ENCODE results near the gene ZNF516.

The ZNF516 gene

DNA sequence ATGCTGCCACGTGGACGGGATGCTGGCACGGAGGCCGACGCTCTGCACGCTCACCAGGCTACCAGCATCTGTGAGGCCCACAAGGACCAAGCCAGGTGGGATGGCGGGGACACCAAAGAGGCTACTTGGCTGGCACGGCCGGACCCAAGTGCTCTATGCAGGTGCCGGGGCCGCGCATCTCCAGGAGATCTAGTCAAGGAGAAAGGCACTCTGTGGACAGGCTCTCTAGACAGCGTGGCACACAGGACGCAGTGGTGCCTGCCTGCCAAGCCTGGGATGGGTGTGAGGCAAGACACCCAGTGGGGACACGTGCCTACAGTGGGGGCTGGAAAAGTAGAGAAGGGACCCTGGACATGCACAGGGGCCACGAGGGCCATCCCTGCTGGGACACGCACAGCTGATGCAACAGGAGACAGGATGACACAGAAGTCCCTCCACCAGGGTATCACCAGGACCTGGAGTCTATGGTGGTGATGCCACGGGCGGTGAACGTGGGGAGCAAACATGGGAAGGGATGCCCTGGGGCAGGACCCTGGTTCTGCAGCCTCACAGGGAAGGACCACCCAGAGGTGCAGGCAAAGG lies 28.5 kb downstream of the ZNF516 start:
- no peak for DNase-seq

- DNase-seq, result peak; percentile 30
Observed at GRCh38 chr18:76465630-76466409, 29.2 kb downstream of the ZNF516 start.

DNA sequence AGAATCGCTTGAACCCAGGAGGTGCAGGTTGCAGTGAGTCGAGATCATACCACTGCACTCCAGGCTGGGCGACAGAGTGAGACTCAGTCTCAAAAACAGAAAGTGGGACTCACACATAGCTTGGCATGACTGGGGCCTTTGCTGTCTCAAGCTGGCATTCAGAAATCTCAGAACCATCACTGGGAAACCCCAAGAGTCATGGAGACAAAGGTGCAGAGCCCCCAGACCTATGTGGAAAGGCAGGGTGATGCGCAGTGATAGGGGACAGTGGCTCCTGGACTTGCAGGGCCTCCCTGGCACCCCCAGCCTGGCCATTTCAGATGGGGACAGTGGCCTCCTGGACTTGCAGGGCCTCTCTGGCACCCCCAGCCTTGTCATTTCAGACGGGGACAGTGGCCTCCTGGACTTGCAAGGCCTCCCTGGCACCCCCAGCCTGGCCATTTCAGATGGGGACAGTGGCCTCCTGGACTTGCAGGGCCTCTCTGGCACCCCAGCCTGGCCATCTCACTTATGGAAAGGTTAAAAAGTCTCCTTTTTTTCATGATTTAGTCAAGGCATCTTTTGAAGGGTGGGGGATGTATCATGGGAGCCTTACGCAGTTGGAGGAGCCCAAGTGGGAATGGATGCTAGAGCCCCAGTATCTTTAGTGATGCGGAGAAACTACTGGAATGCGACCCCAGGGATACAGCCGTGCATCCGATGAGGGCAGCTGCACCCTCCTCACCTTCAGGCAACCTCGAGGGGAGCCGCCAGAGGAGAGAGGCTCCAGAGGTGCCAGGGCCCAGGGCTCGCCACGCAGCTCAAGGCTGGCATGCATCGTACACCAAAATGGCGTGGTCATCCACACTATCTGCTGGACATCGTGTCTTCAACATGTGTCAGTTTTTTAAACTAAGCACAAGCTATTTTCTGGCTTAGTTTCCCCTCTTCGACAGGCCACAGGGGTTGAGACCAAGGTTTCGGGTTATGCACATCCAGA lies 30.5 kb downstream of the ZNF516 start:
- no peak for DNase-seq

- DNase-seq, result no peak
Observed at GRCh38 chr18:76463872-76464271, 31.2 kb downstream of the ZNF516 start.

- no peak for DNase-seq
Observed at GRCh38 chr18:76463358-76463757, 31.7 kb downstream of the ZNF516 start.

- no peak for DNase-seq
Observed at GRCh38 chr18:76462326-76462694, 32.7 kb downstream of the ZNF516 start.

GRCh38 chr18:76461692-76462325 lies 33.2 kb downstream of the ZNF516 start:
- no peak for DNase-seq

DNA sequence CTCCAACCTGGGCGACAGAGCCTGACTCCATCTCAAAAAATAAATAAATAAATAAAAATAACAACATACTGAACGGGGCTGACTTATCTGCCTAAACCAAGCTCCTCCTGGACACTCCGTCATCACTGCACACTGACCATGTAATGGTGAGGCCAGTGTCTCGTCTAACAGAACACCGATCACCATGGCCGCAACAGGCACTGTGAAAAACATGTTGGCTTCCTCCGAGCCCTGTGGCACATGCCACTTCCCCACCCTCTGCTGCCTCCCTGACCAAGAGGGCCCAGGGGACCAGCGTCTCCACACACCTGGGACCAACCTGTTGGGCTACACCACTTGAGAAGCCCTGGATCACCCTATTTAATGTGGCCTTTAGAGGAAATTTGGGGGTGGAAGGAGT lies 33.9 kb downstream of the ZNF516 start:
- DNase-seq, result no peak

- DNase-seq, result no peak
Observed at GRCh38 chr18:76460482-76460881, 34.6 kb downstream of the ZNF516 start.

- no peak for DNase-seq
Observed at GRCh38 chr18:76459687-76460350, 35.2 kb downstream of the ZNF516 start.

DNA sequence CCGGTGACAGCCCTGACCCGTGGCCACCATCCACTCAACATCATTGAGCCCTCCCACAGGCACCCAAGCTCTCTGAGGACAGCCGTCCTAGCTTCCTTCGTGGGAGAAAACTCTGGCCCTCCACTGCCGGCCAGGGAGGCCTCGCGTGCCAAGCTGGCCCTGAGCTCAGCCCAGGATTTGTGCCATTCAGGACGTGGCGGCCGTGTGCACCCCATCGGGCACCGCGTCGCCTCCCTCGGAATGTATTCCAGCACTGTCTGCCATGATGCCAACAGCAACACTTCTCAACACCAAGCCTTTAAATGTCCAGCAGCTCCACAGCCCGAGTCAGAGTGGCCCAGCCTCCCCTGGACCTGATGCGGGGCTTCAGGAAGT lies 35.7 kb downstream of the ZNF516 start:
- DNase-seq, result no peak

DNA sequence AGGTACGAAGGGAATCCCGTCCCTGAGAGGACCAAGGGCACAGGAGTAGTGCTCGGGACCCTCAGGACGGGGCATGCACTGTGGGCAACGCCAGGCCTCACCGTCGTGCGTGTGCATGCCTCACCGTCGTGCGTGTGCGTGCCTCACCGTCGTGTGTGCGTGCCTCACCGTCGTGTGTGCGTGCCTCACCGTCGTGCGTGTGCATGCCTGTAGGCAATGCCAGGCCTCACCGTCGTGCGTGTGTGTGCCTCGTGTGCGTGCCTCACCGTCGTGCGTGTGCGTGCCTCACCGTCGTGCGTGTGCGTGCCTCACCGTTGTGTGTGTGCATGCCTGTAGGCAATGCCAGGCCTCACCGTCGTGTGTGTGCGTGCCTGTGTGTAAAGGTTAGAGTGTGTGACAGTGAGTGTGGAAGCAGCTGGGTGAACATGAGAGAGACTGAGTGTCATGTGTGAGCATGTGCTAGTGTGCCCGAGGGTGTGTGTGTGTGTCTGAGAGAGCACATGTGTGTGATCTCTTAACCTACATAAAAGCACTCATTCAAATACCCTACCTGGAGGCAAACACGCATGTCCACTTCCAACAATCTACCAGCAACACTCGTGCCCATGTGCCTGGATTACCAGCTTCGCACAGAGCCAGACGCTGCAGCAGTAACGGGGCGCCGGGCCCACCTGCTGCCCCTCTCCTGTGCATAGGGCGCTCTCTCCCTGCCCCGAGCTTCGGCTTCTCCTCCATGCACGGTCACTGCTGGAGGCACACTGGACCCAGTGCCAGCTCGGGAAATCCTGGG lies 36.3 kb downstream of the ZNF516 start:
- DNase-seq, result no peak

DNA sequence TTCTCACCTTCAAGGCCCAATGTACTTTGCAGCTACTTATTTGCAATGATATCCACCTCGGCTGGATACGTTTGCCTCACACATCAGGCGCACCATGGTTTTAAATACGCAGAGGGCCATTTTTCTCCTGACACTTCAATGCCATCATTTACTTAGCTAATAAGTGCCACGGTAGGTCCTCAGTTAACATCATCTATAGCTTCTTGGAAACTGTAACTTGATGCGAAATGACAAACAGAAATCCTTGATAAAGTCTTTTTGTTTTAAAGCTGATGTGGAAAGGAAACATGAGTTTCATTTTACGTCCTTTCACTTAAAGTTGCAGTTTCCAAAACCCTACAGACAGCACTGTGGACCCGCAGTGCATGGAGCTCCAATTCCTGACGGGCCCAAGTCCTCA lies 37.1 kb downstream of the ZNF516 start:
- DNase-seq, result no peak

DNA sequence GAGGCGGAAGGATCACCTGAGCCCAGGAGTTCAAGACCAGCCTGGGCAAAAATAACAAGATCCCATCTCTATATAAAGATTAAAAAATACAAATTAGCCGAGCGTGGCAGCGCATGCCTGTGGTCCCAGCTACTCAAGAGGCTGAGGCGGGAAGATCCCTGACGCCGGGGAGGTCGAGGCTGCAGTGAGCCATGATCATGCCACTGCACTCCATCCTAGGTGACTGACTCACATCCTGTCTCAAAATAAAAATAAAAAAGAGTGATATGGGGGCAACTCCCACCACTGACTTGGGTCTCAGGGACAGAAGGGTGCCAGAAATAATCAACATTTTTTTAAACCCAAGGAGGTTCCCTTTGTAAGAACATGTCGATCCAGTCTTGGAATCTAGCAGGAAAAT lies 37.6 kb downstream of the ZNF516 start:
- no peak for DNase-seq

- DNase-seq, result peak; percentile 44
Observed at GRCh38 chr18:76456823-76457222, 38.2 kb downstream of the ZNF516 start.

- DNase-seq, result peak; percentile 86
Observed at GRCh38 chr18:76456018-76456750, 38.9 kb downstream of the ZNF516 start.

DNA sequence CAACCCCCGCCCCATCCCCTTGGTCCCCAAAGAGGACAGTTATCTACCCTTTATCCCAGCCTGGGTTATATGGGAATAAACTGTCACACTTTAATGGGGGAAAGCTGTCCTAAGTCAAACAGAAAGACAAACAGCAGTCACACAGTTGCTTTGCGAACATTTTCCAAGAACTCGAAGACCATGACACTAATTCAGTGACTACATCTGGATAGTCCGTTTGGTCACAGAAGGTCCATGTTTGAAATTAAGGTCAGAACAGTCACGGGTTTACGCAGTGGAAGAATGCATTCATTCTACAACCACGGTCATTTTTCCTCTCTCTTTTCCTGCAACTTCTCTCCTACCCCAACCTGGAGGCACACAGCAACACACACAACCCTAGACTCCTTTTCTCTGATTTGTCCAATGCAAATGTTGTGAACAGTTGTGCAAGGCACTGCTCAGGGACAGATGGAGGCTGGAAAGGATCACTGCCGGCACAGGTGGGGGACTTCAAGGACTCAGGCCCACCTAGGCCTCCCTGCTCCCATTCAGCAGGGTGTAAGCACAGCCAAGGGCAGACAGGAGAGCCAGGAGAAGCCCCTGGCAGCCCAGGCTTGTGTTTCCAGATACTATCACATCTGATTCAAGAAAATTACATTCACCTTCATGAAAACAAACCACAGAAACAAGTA lies 39.9 kb downstream of the ZNF516 start:
- peak; percentile 41 for DNase-seq

DNA sequence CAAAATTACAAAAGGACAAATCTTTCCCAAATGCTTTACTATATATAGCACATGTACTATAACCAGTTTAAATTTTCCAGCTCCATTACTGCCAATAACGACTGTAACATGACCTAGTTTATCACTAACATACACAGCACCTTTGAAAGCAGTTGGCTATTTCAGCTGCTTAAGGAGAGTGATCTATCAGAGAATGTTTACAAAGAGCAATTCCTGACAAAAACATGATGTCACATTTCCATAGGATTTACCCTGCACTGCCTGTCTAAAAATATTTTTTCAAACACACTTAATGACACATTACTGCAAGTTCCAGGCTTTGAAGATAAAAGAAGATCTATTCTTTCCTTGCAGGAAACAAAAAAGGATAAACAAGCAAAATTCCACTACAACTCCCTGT lies 40.6 kb downstream of the ZNF516 start:
- peak; percentile 21 for DNase-seq

DNA sequence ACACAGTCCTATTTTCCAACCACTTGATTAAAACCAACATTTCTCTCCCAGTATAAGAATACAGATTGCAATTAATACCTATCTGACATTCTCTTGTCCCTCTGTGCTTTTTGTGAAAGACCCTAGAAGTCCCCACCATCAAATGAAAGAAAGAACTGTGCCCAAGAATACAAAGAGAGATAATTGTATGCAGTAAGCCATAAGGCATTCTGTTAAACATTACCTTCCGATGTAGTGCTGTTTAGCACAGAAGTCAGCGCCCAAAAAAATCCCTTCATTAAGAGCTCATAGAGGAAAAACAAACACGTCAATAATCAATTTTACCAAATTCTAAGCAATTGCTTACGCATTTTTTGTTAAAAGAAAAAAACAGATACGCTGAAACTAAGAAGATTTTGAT lies 41.1 kb downstream of the ZNF516 start:
- DNase-seq, result peak; percentile 6

GRCh38 chr18:76453057-76453561 lies 41.9 kb downstream of the ZNF516 start:
- DNase-seq, result peak; percentile 76
